ENCODE data around the gene GPT2. TPM values are rescaled to one million over a fixed set of nuclear protein-coding genes. Genes with fewer than 3 reads are reported as not detected.

GPT2 gene
- total RNA-seq, 1 experiment from 2014 or later, result 68.8 TPM

DNA sequence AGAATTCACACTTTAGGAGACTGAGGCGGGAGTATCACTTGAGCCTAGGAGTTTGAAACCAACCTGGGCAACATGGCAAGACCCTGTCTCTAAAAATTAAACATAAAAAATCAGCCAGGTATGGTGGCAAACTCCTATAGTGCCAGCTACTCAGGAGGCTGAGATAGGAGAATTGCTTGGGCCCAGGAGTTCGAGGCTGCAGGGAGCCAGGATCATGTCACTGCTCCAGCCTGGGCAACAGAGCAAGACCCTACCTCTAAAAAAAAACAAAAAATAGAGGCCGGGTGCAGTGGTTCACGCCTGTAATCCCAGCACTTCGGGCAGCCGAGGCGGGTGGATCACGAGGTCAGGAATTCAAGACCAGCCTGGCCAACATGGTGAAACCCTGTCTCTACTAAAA, 8.9 kb upstream of the GPT2 start:
- H3K18ac ChIP-seq (ENCODE audit: insufficient read length, low read depth, low read length), result no peak overlapping the region
- Mint-ChIP-seq H3K9me3 (no peaks in the 10 kb centered on the region), H3K4me1 (peaks cover 11 to 17% of the 10 kb centered on the region in 2 experiments), H3K27ac (no peak overlapping the region; a peak in 1 of 7 replicates), H3K36me3 (ENCODE audit: insufficient read depth in 1 of 3, low read depth in 3 of 3) (no peaks in the 10 kb centered on the region), H3K4me3 (no peak overlapping the region), H3K27me3 (ENCODE audit: low read depth) (no peaks in the 10 kb centered on the region; the same call in 1 of the 2 replicates)
- no peak for DNase-seq
- no peak overlapping the region for H2AFZ ChIP-seq (ENCODE audit: low read length)
- no peak overlapping the region for H4K8ac ChIP-seq (replicated peaks; ENCODE audit: insufficient read length, low read depth, low read length)
- H4K20me1 ChIP-seq (ENCODE audit: control insufficient read depth, insufficient read depth, insufficient read length), result no peaks in the 10 kb centered on the region
- H3T11ph ChIP-seq (ENCODE audit: low read length), result no peak overlapping the region
- no peaks in the 10 kb centered on the region for H3K27me3 ChIP-seq (ENCODE audit: insufficient read depth, low read length)
- H3K56ac ChIP-seq (ENCODE audit: insufficient read length, low read depth, low read length), result no peak overlapping the region
- no peak for TF ChIP-seq CTCF (conservative IDR thresholded peaks at IDR 0.05)
- no peaks in the 10 kb centered on the region for H3K79me2 ChIP-seq (ENCODE audit: insufficient read depth, low read length)
- H4K91ac ChIP-seq (ENCODE audit: insufficient read length, low read depth, low read length), result no peak overlapping the region
- no peaks in the 10 kb centered on the region for H3K9me3 ChIP-seq (ENCODE audit: control insufficient read depth, low read depth, low read length)
- H2BK20ac ChIP-seq (ENCODE audit: low read depth, low read length, poor library complexity, severe bottlenecking), result no peak overlapping the region
- no peaks in the 10 kb centered on the region for H3K79me1 ChIP-seq (ENCODE audit: insufficient read depth, low read depth, low read length, poor library complexity, severe bottlenecking)
- H3K4me2 ChIP-seq (ENCODE audit: insufficient read depth, insufficient read length, low read length), result no peak overlapping the region
- no peak overlapping the region for H2BK12ac ChIP-seq (ENCODE audit: insufficient read length, low read depth, low read length)
- no peak overlapping the region for H2BK120ac ChIP-seq (ENCODE audit: low read depth, low read length, poor library complexity, severe bottlenecking)
- H3K9ac ChIP-seq (ENCODE audit: extremely low read depth, insufficient read length, low read length), result no peak overlapping the region
- no CpG with 5 or more reads among the region's 8 CpGs for WGBS (ENCODE audit: extremely low coverage, insufficient read length, low lambda C conversion rate)
- H3K23me2 ChIP-seq (ENCODE audit: insufficient read length, low read depth, low read length, poor library complexity, severe bottlenecking), result no peaks in the 10 kb centered on the region
- no peak overlapping the region for H3K14ac ChIP-seq (ENCODE audit: insufficient read depth, low read length)
- no peak overlapping the region for H4K5ac ChIP-seq (ENCODE audit: insufficient read length, low read depth, low read length)
- H3K23ac ChIP-seq (ENCODE audit: insufficient read length, low read depth, low read length), result no peak overlapping the region
- H2BK5ac ChIP-seq (ENCODE audit: insufficient read length, low read length), result no peak overlapping the region
- H3K27ac ChIP-seq (ENCODE audit: insufficient read length, low read depth, low read length), result no peak overlapping the region
- no peak overlapping the region for H3K4ac ChIP-seq (ENCODE audit: low read depth, low read length)
- H2AK5ac ChIP-seq (ENCODE audit: insufficient read length, low read length), result no peak overlapping the region
- H3K4me1 ChIP-seq (ENCODE audit: insufficient read depth, low read length), result no peaks in the 10 kb centered on the region
- H2BK15ac ChIP-seq (ENCODE audit: low read depth, low read length), result no peak overlapping the region
